ENCODE measurements around the gene CUL4B. TPM values are rescaled to one million over a fixed set of nuclear protein-coding genes. Genes with fewer than 3 reads are reported as not detected.

The CUL4B gene
- total RNA-seq, 4 donors from 2014 or later: 18.1 to 53.5 (median 30.8) TPM

DNA sequence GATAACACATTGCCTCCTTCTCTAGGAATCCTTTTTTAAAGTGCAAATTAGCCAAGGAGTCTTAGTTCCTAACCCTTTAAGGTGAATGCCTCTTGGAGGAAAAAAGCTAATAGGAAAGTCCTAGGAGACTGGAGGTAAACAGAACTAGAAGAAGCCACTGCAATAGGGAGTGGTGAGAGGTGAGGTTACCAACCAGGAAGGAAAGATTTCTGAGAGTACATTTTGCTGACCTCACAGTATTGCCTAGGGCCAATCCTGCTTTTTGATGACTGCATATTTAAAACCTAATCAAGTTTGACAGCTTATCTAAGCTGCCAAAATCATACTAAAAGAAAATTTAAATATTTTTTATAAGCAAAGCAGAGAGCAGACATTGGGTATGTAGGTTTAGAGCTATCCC, 7.3 kb upstream of the CUL4B start:
- Histone ChIP-seq H3K4me1 (peaks cover 0 to 5% (median 0%) of the 10 kb centered on the region in 4 donors), H3K36me3 (no peaks in the 10 kb centered on the region), H3K4me3 (no peak overlapping the region), H3K9me3 (no peaks in the 10 kb centered on the region), H3K27ac (peak overlapping the region in 2 of 4 donors; percentile 37 to 45), H3K27me3 (no peaks in the 10 kb centered on the region)
- TF ChIP-seq POLR2A (IDR thresholded peaks at IDR 0.05): no peak
- no peak for TF ChIP-seq EP300 (IDR thresholded peaks at IDR 0.05; ENCODE audit: low read depth)
- TF ChIP-seq POLR2AphosphoS5 (IDR thresholded peaks at IDR 0.05): no peak
- no peak for DNase-seq
- intact Hi-C loops (cut with DNase I; ENCODE audit: low total_unique reads): no loop called here
- in situ Hi-C loops (cut with MboI; ENCODE audit: low pct_ligation_motif_present in 1 of 4, low pct_unique_long_range_greater_than_20kb in 1 of 4, low sequenced_read_pairs in 3 of 4): no loop called here

DNA sequence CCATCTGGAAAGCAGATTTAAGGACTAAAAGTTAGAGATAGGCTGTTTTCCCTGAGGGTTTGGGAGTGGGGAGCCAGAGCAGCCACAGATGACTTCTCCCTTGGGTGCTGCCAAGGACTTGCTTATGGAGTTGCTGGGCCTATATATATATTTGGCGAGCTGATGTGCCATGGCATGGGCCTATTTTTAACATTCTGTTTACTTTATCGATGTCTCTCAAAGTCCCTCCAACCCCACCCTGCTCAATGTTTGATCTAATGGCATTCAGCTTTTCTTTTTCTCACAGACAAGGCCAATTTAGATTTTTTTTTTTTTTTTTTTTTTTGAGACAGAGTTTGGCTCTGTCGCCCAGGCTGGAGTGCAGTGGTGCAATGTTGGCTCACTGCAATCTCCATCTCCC, 6.1 kb upstream of the CUL4B start:
- Histone ChIP-seq H3K27ac (no peak overlapping the region), H3K4me3 (no peak overlapping the region), H3K4me1 (peaks cover 0 to 16% (median 0%) of the 10 kb centered on the region in 4 donors), H3K27me3 (no peaks in the 10 kb centered on the region), H3K36me3 (no peaks in the 10 kb centered on the region), H3K9me3 (no peaks in the 10 kb centered on the region)
- intact Hi-C loops (cut with DNase I; ENCODE audit: low total_unique reads) (no loop called here), in situ Hi-C loops (cut with MboI; ENCODE audit: low pct_ligation_motif_present in 1 of 4, low pct_unique_long_range_greater_than_20kb in 1 of 4, low sequenced_read_pairs in 3 of 4) (no loop called here)
- TF ChIP-seq EP300 (IDR thresholded peaks at IDR 0.05; ENCODE audit: low read depth): no peak
- no peak for TF ChIP-seq POLR2AphosphoS5 (IDR thresholded peaks at IDR 0.05)
- TF ChIP-seq POLR2A (IDR thresholded peaks at IDR 0.05): no peak
- DNase-seq: no peak
- 84 to 89% methylated on average over 2 to 3 of the region's 3 CpGs for WGBS, 2 donors (ENCODE audit: low coverage in 1 of 2)

DNA sequence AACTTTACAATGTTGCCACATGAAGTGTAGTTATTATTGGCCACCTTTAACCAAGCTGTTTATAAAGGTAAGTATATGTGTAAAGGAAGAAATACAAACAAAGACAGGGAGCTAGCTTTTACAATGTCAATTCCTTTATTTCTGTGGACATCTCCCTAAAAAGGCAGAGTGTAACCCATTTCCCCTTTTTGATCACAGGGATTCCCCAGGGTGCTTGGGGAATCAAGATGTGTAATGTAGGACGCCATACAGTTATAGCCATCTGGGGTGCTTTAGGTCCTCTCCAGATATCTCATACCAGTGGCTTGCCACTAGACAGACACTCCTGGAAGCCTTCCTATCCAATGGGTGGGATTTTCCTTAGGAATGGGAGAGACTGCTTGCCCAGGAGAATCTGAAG, 4.2 kb upstream of the CUL4B start:
- H3K36me3 ChIP-seq: no peaks in the 10 kb centered on the region
- intact Hi-C loops (cut with DNase I; ENCODE audit: low total_unique reads): no loop called here
- DNase-seq: no peak
- no peaks in the 10 kb centered on the region for H3K9me3 ChIP-seq
- H3K27ac ChIP-seq: no peak overlapping the region
- H3K27me3 ChIP-seq: no peaks in the 10 kb centered on the region
- in situ Hi-C loops (cut with MboI; ENCODE audit: low pct_ligation_motif_present in 1 of 4, low pct_unique_long_range_greater_than_20kb in 1 of 4, low sequenced_read_pairs in 3 of 4): no loop called here
- 75% methylated on average over 1 of the region's 1 CpG; no CpG with 5 or more reads in 1 of the 2 donors for WGBS, 2 donors (ENCODE audit: low coverage in 1 of 2)
- H3K4me1 ChIP-seq: peaks cover 0 to 16% (median 0%) of the 10 kb centered on the region in 4 donors
- H3K4me3 ChIP-seq: no peak overlapping the region
- TF ChIP-seq POLR2A (IDR thresholded peaks at IDR 0.05) (no peak), EP300 (IDR thresholded peaks at IDR 0.05; ENCODE audit: low read depth) (no peak), POLR2AphosphoS5 (IDR thresholded peaks at IDR 0.05) (no peak)
- TF ChIP-seq, protein P1, sequence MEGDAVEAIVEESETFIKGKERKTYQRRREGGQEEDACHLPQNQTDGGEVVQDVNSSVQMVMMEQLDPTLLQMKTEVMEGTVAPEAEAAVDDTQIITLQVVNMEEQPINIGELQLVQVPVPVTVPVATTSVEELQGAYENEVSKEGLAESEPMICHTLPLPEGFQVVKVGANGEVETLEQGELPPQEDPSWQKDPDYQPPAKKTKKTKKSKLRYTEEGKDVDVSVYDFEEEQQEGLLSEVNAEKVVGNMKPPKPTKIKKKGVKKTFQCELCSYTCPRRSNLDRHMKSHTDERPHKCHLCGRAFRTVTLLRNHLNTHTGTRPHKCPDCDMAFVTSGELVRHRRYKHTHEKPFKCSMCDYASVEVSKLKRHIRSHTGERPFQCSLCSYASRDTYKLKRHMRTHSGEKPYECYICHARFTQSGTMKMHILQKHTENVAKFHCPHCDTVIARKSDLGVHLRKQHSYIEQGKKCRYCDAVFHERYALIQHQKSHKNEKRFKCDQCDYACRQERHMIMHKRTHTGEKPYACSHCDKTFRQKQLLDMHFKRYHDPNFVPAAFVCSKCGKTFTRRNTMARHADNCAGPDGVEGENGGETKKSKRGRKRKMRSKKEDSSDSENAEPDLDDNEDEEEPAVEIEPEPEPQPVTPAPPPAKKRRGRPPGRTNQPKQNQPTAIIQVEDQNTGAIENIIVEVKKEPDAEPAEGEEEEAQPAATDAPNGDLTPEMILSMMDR (IDR thresholded peaks at IDR 0.05): no peak

DNA sequence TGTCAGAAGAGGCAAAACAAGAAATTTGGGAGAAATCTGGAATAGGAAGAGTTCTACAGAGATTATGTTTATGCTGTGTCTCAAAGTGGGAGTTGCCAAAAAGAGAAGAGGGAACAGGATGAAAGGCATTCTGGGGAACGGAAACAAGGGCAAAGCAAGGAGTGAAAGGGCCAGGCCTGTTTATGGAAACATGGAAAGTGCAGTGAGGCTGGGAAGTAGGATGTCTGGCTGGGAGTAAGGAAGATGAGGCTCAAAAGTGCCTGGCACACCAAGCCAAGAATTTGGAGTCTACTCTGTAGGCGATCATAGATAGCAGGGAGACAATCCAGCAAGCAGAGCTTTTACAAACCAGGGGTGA, 1.8 kb upstream of the CUL4B start:
- 62 to 65% methylated on average over 2 of the region's 2 CpGs for WGBS, 2 donors (ENCODE audit: low coverage in 1 of 2)
- intact Hi-C loops (cut with DNase I; ENCODE audit: low total_unique reads): no loop called here
- Histone ChIP-seq H3K36me3 (no peaks in the 10 kb centered on the region), H3K4me1 (peaks cover 0 to 26% (median 0%) of the 10 kb centered on the region in 4 donors), H3K27me3 (no peaks in the 10 kb centered on the region), H3K27ac (peak overlapping the region; percentile 93 to 99 (median 98)), H3K4me3 (no peak overlapping the region), H3K9me3 (no peaks in the 10 kb centered on the region)
- no peak for DNase-seq
- in situ Hi-C loops (cut with MboI; ENCODE audit: low pct_ligation_motif_present in 1 of 4, low pct_unique_long_range_greater_than_20kb in 1 of 4, low sequenced_read_pairs in 3 of 4): no loop called here
- TF ChIP-seq POLR2AphosphoS5 (IDR thresholded peaks at IDR 0.05) (no peak), EP300 (IDR thresholded peaks at IDR 0.05; ENCODE audit: low read depth) (no peak), POLR2A (IDR thresholded peaks at IDR 0.05) (no peak)
- TF ChIP-seq, protein P1 (IDR thresholded peaks at IDR 0.05): no peak

DNA sequence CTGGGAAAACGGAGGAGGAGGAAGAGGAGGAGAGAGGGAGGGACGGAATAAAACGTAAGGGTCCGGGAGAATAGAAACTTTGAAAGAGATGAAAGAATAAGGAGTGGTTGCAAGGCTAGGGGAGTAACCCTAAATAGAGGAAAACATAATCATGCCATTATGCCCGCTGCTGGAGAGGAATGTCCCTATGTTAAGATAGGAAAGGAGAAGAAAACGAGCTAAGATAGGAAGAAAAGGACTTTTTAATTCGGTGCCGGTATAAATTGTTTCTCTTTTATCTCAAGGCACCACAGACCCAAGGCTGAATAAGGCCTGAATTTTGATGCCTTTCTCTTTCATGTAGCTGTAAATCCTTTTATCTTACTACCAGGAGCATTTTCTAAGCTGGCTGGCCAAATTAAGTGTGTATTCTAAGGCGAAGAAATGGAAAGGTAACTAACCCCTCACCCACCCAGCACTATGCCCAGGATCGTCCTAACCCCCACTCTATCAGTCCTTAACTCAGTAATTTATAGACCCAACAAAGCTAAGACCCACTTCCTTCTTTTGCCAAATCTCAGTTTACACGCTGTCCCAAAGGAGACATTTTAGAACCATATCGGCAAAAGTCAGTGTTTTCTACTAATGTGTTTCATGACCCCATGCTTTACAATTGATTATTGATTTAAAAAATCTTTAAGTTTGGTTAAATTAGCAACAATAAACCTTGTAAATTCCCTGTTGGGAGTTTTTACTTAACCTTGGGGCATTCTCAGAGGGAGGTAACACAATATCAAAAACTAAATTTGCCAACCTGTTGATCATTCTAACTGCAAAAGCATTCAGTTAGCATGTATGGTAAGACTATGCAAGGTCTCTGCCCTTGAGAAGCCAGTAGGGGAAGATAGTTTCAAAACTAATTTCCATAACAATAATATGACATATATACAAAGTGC, 1.1 kb upstream of the CUL4B start:
- in situ Hi-C loops (cut with MboI; ENCODE audit: low pct_ligation_motif_present in 1 of 4, low pct_unique_long_range_greater_than_20kb in 1 of 4, low sequenced_read_pairs in 3 of 4): no loop called here
- H3K27ac ChIP-seq: peak overlapping the region; percentile 93 to 99 (median 98)
- 0 to 37% methylated on average over 4 to 12 of the region's 12 CpGs for WGBS, 2 donors (ENCODE audit: low coverage in 1 of 2)
- peak overlapping the region; percentile 24 to 74 (median 56) for H3K4me3 ChIP-seq
- no peaks in the 10 kb centered on the region for H3K27me3 ChIP-seq
- TF ChIP-seq POLR2AphosphoS5 (IDR thresholded peaks at IDR 0.05) (peak in 2 of 3 donors; percentile 11 to 65), EP300 (IDR thresholded peaks at IDR 0.05; ENCODE audit: low read depth) (no peak)
- DNase-seq: no peak
- intact Hi-C loops (cut with DNase I; ENCODE audit: low total_unique reads): no loop called here
- no peaks in the 10 kb centered on the region for H3K9me3 ChIP-seq
- H3K4me1 ChIP-seq: peaks cover 0 to 26% (median 0%) of the 10 kb centered on the region in 4 donors
- no peaks in the 10 kb centered on the region for H3K36me3 ChIP-seq

Data from transverse colon (tissue), 4 donors.